Measurements from ENCODE around the gene SLC10A2.

- TF ChIP-seq FOXA1 (IDR thresholded peaks at IDR 0.05) (no peak), YY1 (IDR thresholded peaks at IDR 0.05) (no peak), CTCF (IDR thresholded peaks at IDR 0.05; ENCODE audit: low read depth, low read length, missing input control) (no peak), REST (IDR thresholded peaks at IDR 0.05) (no peak), TAF1 (conservative IDR thresholded peaks at IDR 0.05) (no peak), MAX (IDR thresholded peaks at IDR 0.05) (no peak), RAD21 (IDR thresholded peaks at IDR 0.05) (no peak), NR2F2 (IDR thresholded peaks at IDR 0.05) (no peak), JUND (IDR thresholded peaks at IDR 0.05) (no peak), GABPA (IDR thresholded peaks at IDR 0.05 in 1 of 2, conservative IDR thresholded peaks at IDR 0.05 in 1 of 2) (no peak), HNF4G (IDR thresholded peaks at IDR 0.05) (no peak), SP1 (IDR thresholded peaks at IDR 0.05) (no peak), EGR1 (IDR thresholded peaks at IDR 0.05; ENCODE audit: low read depth in 2 of 2) (no peak)
Observed at GRCh38 chr13:103004661-103005345, 61.4 kb downstream of the SLC10A2 start.
